GM21576 (cell line): ENCODE results near the gene TMED6.

Experiments used
- ATAC-seq: cut with Tn5 transposase; IDR thresholded peaks from one replicate; pipeline ENCODE4 v1.9.1; 2021; ENCODE audit warnings: mild to moderate bottlenecking, moderate library complexity; ENCODE audit not compliant: unreplicated experiment

Gene TMED6

GRCh38 chr16:69351309-69352027, at the start of gene TMED6:
TMED6 (minus strand) TSS chr16:69351786; CDS start chr16:69351753, 33 bp downstream.
- no peak for ATAC-seq

- no peak for ATAC-seq
Measured at GRCh38 chr16:69399361-69399760, 47.8 kb upstream of the TMED6 start.

- ATAC-seq: no peak
Measured at GRCh38 chr16:69397821-69398521, 46.4 kb upstream of the TMED6 start.

GRCh38 chr16:69396187-69397061, 44.8 kb upstream of the TMED6 start:
- no peak for ATAC-seq

GRCh38 chr16:69395859-69396186, 44.2 kb upstream of the TMED6 start:
- no peak for ATAC-seq

- ATAC-seq: no peak
Measured at GRCh38 chr16:69393898-69394849, 42.6 kb upstream of the TMED6 start.

GRCh38 chr16:69386596-69386995, 35.0 kb upstream of the TMED6 start:
- no peak for ATAC-seq

- ATAC-seq: no peak
Measured at GRCh38 chr16:69384974-69385373, 33.4 kb upstream of the TMED6 start.

GRCh38 chr16:69382421-69382820, 30.8 kb upstream of the TMED6 start:
- ATAC-seq: no peak

- no peak for ATAC-seq
Measured at GRCh38 chr16:69381231-69381630, 29.6 kb upstream of the TMED6 start.

GRCh38 chr16:69378760-69379159, 27.2 kb upstream of the TMED6 start:
- no peak for ATAC-seq

GRCh38 chr16:69378036-69378435, 26.4 kb upstream of the TMED6 start:
- ATAC-seq: no peak

- ATAC-seq: no peak
Measured at GRCh38 chr16:69376393-69377059, 24.9 kb upstream of the TMED6 start.

- no peak for ATAC-seq
Measured at GRCh38 chr16:69373019-69373418, 21.4 kb upstream of the TMED6 start.

GRCh38 chr16:69371564-69371963, 20.0 kb upstream of the TMED6 start:
- no peak for ATAC-seq

GRCh38 chr16:69368866-69369265, 17.3 kb upstream of the TMED6 start:
- ATAC-seq: no peak

- no peak for ATAC-seq
Measured at GRCh38 chr16:69367980-69368379, 16.4 kb upstream of the TMED6 start.

- no peak for ATAC-seq
Measured at GRCh38 chr16:69366431-69366830, 14.8 kb upstream of the TMED6 start.

- no peak for ATAC-seq
Measured at GRCh38 chr16:69365901-69366300, 14.3 kb upstream of the TMED6 start.

GRCh38 chr16:69364088-69364487, 12.5 kb upstream of the TMED6 start:
- ATAC-seq: no peak
